B cell (primary cell): Measurements from ENCODE around the gene RS1. TPM values are rescaled to one million over a fixed set of nuclear protein-coding genes. Genes with fewer than 3 reads are reported as not detected.

Experiments
- ATAC-seq: fragments of 200-7000 bp; cut with Tn5 transposase; one replicate; pipeline ENCODE4 v1.10.0; 2021; ENCODE audit warnings: low read depth, mild to moderate bottlenecking, moderate number of reproducible peaks, moderate library complexity
- CTCF ChIA-PET: fragments of 350-600 bp; sonication (Branson Sonifier 250); formaldehyde crosslinking; loops from one replicate; lab custom pipeline; 2021; ENCODE audit warnings: antibody characterized with exemption, inconsistent platforms; lab: Charles Lee
- POLR2A ChIA-PET: fragments of 350-600 bp; sonication (Branson Sonifier 250); formaldehyde crosslinking; loops from one replicate; lab custom pipeline; 2021; ENCODE audit warnings: antibody characterized with exemption; lab: Charles Lee
- DNase-seq: peaks from one replicate; pipeline ENCODE4 v3.0.0; 2013
- H2AFZ ChIP-seq: 2 replicates; pipeline ENCODE4 v1.6.1; 2012; ENCODE audit warnings: mild to moderate bottlenecking, low read depth, low read length; ENCODE audit not compliant: insufficient read depth, poor library complexity, severe bottlenecking
- H3K27ac ChIP-seq, 2 donors: 1 replicate in 1 of 2; 2 replicates in 1 of 2; pipeline ENCODE4 v1.5.1; 2012 to 2013; ENCODE audit warnings: low read length in 2 of 2, mild to moderate bottlenecking in 2 of 2, moderate library complexity in 1 of 2
- H3K27me3 ChIP-seq, 4 experiments: fragments of 200-600 bp in 1 of 4; sonication (generic) in 1 of 4; replicated peaks in 1 of 4; 1 replicate in 2 of 4; 2 replicates in 2 of 4; pipeline versions ENCODE4 v1.6.1 to v1.7.0; 2013 to 2016; ENCODE audit warnings: low read length in 3 of 4, mild to moderate bottlenecking in 2 of 4, mixed read lengths in 1 of 4, moderate library complexity in 1 of 4; ENCODE audit not compliant: insufficient read depth in 4 of 4, control insufficient read depth in 3 of 4; ENCODE audit errors: control extremely low read depth in 1 of 4
- H3K36me3 ChIP-seq, 2 experiments: replicated peaks in 1 of 2; 1 replicate in 1 of 2; 2 replicates in 1 of 2; pipeline versions ENCODE4 v1.6.1 to v1.7.1; 2013; ENCODE audit warnings: low read length in 1 of 2; ENCODE audit not compliant: insufficient read depth in 2 of 2, control insufficient read depth in 1 of 2; ENCODE audit errors: control extremely low read depth in 1 of 2, extremely low read depth in 1 of 2
- H3K4me1 ChIP-seq, 2 donors: fragments of 200-600 bp in 1 of 2; sonication (generic) in 1 of 2; 1 replicate in 1 of 2; 2 replicates in 1 of 2; pipeline versions ENCODE4 v1.5.1 to v1.6.1; 2013 to 2017; ENCODE audit warnings: low read length in 2 of 2; ENCODE audit not compliant: control insufficient read depth in 2 of 2, insufficient read depth in 2 of 2
- H3K4me2 ChIP-seq: replicated peaks from 2 replicates; pipeline ENCODE3; 2012; ENCODE audit warnings: mild to moderate bottlenecking, low read depth, low read length; ENCODE audit not compliant: poor library complexity, severe bottlenecking
- H3K4me3 ChIP-seq, 5 experiments: fragments of 200-600 bp in 1 of 5; sonication (generic) in 1 of 5; 1 replicate in 3 of 5; 2 replicates in 2 of 5; pipeline versions ENCODE4 v1.5.1 to v1.7.0; 2011 to 2016; ENCODE audit warnings: low read length in 4 of 5, mild to moderate bottlenecking in 4 of 5, low read depth in 2 of 5, control low read depth in 1 of 5, moderate library complexity in 1 of 5; ENCODE audit not compliant: insufficient read depth in 1 of 5; ENCODE audit errors: control extremely low read depth in 1 of 5, extremely low read depth in 1 of 5
- H3K79me2 ChIP-seq: fragments of 200-600 bp; sonication (generic); one replicate; pipeline ENCODE4 v1.6.0; 2016; ENCODE audit warnings: low read length; ENCODE audit not compliant: control insufficient read depth, insufficient read depth
- H3K9ac ChIP-seq: fragments of 200-600 bp; sonication (generic); 2 replicates; pipeline ENCODE4 v1.6.1; 2017; ENCODE audit warnings: mild to moderate bottlenecking, low read length, moderate library complexity
- H3K9me3 ChIP-seq, 3 donors: one replicate each; pipeline versions ENCODE4 v1.6.1 to v1.7.1; 2013; ENCODE audit warnings: low read length in 2 of 3; ENCODE audit not compliant: control insufficient read depth in 2 of 3, insufficient read depth in 1 of 3; ENCODE audit errors: control extremely low read depth in 1 of 3
- H4K20me1 ChIP-seq: 2 replicates; pipeline ENCODE4 v1.6.0; 2012; ENCODE audit warnings: mild to moderate bottlenecking, low read length; ENCODE audit not compliant: insufficient read depth, control insufficient read depth, poor library complexity, severe bottlenecking
- H3K27ac Mint-ChIP-seq: one replicate; pipeline ENCODE4 v1.8.0; 2021; ENCODE audit warnings: mixed read lengths
- H3K27me3 Mint-ChIP-seq: one replicate; pipeline ENCODE4 v1.8.0; 2021; ENCODE audit warnings: mixed read lengths
- H3K4me1 Mint-ChIP-seq: one replicate; pipeline ENCODE4 v1.8.0; 2021; ENCODE audit warnings: mixed read lengths
- H3K4me3 Mint-ChIP-seq: one replicate; pipeline ENCODE4 v1.8.0; 2021; ENCODE audit warnings: mixed read lengths
- H3K9me3 Mint-ChIP-seq: one replicate; pipeline ENCODE4 v1.8.0; 2022; ENCODE audit warnings: mixed read lengths; ENCODE audit not compliant: insufficient read depth
- EZH2 ChIP-seq: IDR thresholded peaks from 2 replicates; pipeline ENCODE4 v1.6.1; 2012; ENCODE audit warnings: borderline replicate concordance, low read depth, mild to moderate bottlenecking, moderate library complexity, low read length; ENCODE audit not compliant: insufficient read depth, poor library complexity, severe bottlenecking
- WGBS: methylation state at CpG from one replicate; pipeline ENCODE4 v1.1.5; 2013; ENCODE audit warnings: missing lambda C conversion rate; ENCODE audit not compliant: insufficient coverage; 5-methylcytosine and 5-hydroxymethylcytosine counted together
- intact Hi-C: fragments of 100-400 bp; cut with micrococcal nuclease; formaldehyde crosslinking; loops from one replicate; pipeline ENCODE4 v1.10.0; 2022
- polyA plus RNA-seq: library from polyadenylated mRNA; depleted of rRNA; stranded (reverse); fragments of >200 nt; gene quantifications from 2 replicates; pipeline ENCODE4 v1.2.3, GENCODE V29; 2012
- total RNA-seq, 2 donors: library from RNA; stranded (reverse); fragments of 120-200 nt in 1 of 2; gene quantifications; 1 replicate in 1 of 2; 2 replicates in 1 of 2; pipeline versions ENCODE4 v1.2.3 to v1.2.4, GENCODE V29; 2013 to 2022
- TF ChIP-seq, protein P1 (sequence below): fragments of 200-600 bp; IDR thresholded peaks from one replicate; pipeline ENCODE4 v1.8.0; 2022; ENCODE audit warnings: antibody characterized with exemption, mild to moderate bottlenecking

RS1 gene
- total and polyA plus RNA-seq, 2 donors (not counting 1 experiment from before 2014, with no cell fraction given) = not detected

DNA sequence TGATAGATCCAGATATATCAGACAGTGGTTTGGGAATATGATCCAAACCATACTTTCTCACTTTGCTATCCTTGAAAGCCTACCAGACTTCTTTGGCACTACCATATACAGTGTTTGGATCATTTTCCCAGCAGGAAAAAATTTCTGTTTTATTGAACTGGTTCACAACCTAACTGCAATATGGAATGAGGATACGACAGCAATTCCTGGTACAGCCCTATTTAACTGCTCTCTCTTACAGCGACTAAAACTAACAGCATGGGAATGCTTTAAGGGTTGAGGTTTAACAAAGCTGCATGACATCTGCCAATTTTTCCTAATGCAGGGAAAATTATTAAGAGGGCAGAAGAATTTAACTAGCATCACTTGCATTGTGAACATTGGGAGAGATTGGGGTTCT is 47.3 kb downstream of the RS1 start:
- ATAC-seq (no peak), DNase-seq (no peak)
- no CpG with 5 or more reads among the region's 2 CpGs for WGBS
- Histone ChIP-seq H3K9ac (no peak overlapping the region), H3K27me3 (no peaks in the 10 kb centered on the region), H3K36me3 (peaks cover 0 to 3% of the 10 kb centered on the region in 2 experiments), H3K4me1 (no peaks in the 10 kb centered on the region), H3K27ac (no peak overlapping the region), H3K79me2 (no peaks in the 10 kb centered on the region), H4K20me1 (no peaks in the 10 kb centered on the region), H2AFZ (no peak overlapping the region), H3K4me3 (no peak overlapping the region), H3K9me3 (no peaks in the 10 kb centered on the region), H3K4me2 (no peak overlapping the region)
- Mint-ChIP-seq H3K4me3 (no peak overlapping the region), H3K27ac (no peak overlapping the region), H3K27me3 (no peaks in the 10 kb centered on the region), H3K4me1 (no peaks in the 10 kb centered on the region), H3K9me3 (no peaks in the 10 kb centered on the region)
- intact Hi-C loops = no loop called here
- POLR2A ChIA-PET = no interaction called here
- no peak for TF ChIP-seq EZH2
- TF ChIP-seq, protein P1, sequence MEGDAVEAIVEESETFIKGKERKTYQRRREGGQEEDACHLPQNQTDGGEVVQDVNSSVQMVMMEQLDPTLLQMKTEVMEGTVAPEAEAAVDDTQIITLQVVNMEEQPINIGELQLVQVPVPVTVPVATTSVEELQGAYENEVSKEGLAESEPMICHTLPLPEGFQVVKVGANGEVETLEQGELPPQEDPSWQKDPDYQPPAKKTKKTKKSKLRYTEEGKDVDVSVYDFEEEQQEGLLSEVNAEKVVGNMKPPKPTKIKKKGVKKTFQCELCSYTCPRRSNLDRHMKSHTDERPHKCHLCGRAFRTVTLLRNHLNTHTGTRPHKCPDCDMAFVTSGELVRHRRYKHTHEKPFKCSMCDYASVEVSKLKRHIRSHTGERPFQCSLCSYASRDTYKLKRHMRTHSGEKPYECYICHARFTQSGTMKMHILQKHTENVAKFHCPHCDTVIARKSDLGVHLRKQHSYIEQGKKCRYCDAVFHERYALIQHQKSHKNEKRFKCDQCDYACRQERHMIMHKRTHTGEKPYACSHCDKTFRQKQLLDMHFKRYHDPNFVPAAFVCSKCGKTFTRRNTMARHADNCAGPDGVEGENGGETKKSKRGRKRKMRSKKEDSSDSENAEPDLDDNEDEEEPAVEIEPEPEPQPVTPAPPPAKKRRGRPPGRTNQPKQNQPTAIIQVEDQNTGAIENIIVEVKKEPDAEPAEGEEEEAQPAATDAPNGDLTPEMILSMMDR = no peak
- CTCF ChIA-PET = no interaction called here

GRCh38 chrX:18620349-18620748 is 51.6 kb downstream of the RS1 start:
- intact Hi-C loops = no loop called here
- no peak overlapping the region for H3K9ac ChIP-seq
- no peak overlapping the region for H3K4me3 ChIP-seq
- no peaks in the 10 kb centered on the region for H3K27me3 ChIP-seq
- no peaks in the 10 kb centered on the region for H3K9me3 ChIP-seq
- ChIA-PET CTCF (no interaction called here), POLR2A (no interaction called here)
- no peak for ATAC-seq
- no peaks in the 10 kb centered on the region for H3K79me2 ChIP-seq
- H3K4me2 ChIP-seq = no peak overlapping the region
- no peak for DNase-seq
- TF ChIP-seq, protein P1 = no peak
- TF ChIP-seq EZH2 = no peak
- H3K36me3 ChIP-seq = no peaks in the 10 kb centered on the region
- H4K20me1 ChIP-seq = no peaks in the 10 kb centered on the region
- no peaks in the 10 kb centered on the region for H3K27me3 Mint-ChIP-seq
- 100% methylated on average over 1 of the region's 8 CpGs for WGBS
- H3K4me1 ChIP-seq = no peaks in the 10 kb centered on the region
- H3K9me3 Mint-ChIP-seq = no peaks in the 10 kb centered on the region
- no peak overlapping the region for H3K4me3 Mint-ChIP-seq
- H3K27ac Mint-ChIP-seq = no peak overlapping the region
- H2AFZ ChIP-seq = no peak overlapping the region
- H3K27ac ChIP-seq = no peak overlapping the region
- no peaks in the 10 kb centered on the region for H3K4me1 Mint-ChIP-seq
